ENCODE results near the gene SLC51B. TPM values are rescaled to one million over a fixed set of nuclear protein-coding genes. Genes with fewer than 3 reads are reported as not detected.
"Not testable (repeated sequence)": the region's sequence is repeated elsewhere in the genome, so short reads cannot be mapped to it uniquely, and the experiment has no call there.

SLC51B gene
- total and polyA plus RNA-seq, 5 experiments from 2014 or later = not detected

DNA sequence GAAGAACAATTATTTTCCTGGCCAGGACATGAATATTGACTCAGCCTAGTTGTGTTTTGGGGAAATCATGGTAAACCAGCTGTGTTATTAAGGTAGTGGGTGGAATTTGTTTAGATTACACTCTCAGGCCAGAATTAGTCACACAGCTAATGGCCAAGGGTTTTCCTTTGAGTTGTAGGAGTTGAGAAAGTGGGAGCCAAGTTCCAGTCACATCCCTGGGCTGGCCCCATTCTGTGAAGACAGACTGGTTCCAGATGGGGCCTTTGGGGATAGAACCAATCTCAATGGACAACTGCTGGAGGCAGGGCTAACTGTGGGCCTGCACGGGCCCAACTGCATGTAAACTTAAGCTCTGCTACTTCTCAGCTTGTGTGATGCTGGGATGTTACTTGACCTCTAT is 24.0 kb downstream of the SLC51B start:
- Mint-ChIP-seq H3K27ac (no peak overlapping the region), H3K36me3 (no peaks in the 10 kb centered on the region), H3K27me3 (peaks cover 13 to 41% (median 27%) of the 10 kb centered on the region in 5 donors), H3K4me3 (no peak overlapping the region), H3K4me1 (peaks cover 5 to 18% (median 11%) of the 10 kb centered on the region in 4 donors), H3K9me3 (no peaks in the 10 kb centered on the region)
- DNase-seq (no peak), ATAC-seq (no peak)
- POLR2A ChIA-PET = no interaction called here

DNA sequence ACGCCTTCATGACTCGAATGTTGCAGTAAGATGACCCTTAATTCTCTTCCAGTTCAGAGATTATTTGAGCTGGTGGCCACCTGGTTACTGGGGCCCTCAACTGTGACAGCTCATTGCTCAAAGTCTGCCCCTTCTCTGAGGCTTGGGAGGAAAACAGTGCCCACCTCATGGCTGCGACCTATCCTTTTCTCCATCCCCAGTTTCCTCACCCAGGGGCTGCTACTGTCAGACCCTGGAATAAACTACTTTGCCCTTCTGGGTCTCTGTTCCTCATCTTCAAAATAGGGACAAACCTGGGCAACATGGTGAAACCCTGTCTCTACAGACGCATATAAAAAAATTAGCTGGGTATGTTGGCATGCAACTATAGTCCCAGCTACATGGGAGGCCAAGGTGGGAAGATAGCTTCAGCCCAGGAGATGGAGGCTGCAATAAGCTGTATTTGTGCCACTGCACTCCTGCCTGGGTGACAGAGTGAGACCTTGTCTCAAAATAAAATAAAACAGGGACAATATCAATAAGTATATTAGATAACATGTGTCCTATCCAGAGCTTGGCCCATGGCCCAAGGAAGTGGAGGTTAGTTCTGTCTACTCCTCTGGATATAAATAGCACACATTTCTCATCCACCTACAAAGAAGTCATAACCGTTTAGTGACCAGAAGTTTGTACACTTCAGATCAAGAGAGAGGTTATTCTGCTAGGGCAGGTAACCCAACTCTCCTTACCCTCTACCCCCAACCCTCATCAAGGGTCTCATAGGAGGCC is 24.8 kb downstream of the SLC51B start:
- H3K36me3 Mint-ChIP-seq = no peaks in the 10 kb centered on the region
- H3K4me3 Mint-ChIP-seq = no peak overlapping the region
- DNase-seq (no peak), ATAC-seq (no peak)
- POLR2A ChIA-PET = no interaction called here
- H3K27me3 Mint-ChIP-seq = peaks cover 13 to 38% (median 27%) of the 10 kb centered on the region in 5 donors
- peaks cover 5 to 18% (median 11%) of the 10 kb centered on the region in 4 donors for H3K4me1 Mint-ChIP-seq
- no peak overlapping the region for H3K27ac Mint-ChIP-seq
- no peaks in the 10 kb centered on the region for H3K9me3 Mint-ChIP-seq

DNA sequence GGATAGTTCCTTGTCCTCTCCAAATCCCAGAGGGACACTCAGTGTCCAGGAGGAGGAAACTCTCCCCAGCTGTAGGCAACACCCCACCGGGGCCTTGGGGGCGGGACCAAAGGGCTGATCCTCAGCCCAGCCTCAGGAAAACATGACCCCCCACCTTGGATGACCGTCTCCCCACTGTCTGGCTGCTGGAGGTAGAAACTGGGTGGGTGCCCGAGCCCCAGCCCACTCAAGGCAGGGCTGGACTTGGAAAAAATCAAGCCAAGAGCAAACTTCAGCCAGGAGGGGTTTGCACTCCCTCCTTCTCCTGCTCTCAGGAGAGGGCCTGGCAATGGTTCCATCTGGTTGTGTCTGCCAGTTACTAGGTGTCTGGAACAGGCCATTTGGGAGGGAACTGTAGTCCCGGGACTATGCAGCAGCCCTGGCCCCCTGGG is 26.2 kb downstream of the SLC51B start:
- DNase-seq (peak in 1 of 10 donors; percentile 32), ATAC-seq (no peak)
- Mint-ChIP-seq H3K36me3 (no peaks in the 10 kb centered on the region), H3K9me3 (no peaks in the 10 kb centered on the region), H3K27ac (no peak overlapping the region), H3K27me3 (peaks cover 11 to 30% (median 20%) of the 10 kb centered on the region in 5 donors), H3K4me1 (peaks cover 8 to 12% (median 10%) of the 10 kb centered on the region in 4 donors), H3K4me3 (no peak overlapping the region)
- POLR2A ChIA-PET = no interaction called here

DNA sequence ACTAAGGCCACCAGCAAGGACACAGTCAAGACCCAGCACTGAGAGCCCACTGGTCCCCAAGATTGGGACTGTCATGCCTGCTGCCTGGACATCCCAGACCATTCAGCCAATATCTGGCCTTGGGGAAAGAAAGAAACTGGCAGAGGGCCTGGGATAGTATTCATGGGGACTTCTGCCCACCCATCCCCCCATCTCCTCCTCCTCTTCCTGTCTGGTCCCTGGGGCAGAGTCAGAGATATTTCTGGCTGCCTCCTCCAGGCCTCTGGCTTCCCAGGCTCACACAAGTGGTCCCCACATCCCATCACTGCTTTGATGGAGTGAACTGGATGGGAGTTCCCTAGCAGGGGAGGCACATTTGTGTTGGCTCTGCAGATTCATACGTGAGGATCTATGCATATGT is 26.8 kb downstream of the SLC51B start:
- POLR2A ChIA-PET = no interaction called here
- DNase-seq = peak in 1 of 10 donors; percentile 14
- no peak for ATAC-seq
- Mint-ChIP-seq H3K4me3 (no peak overlapping the region), H3K27me3 (peaks cover 12 to 27% (median 18%) of the 10 kb centered on the region in 5 donors), H3K36me3 (no peaks in the 10 kb centered on the region), H3K27ac (no peak overlapping the region), H3K9me3 (no peaks in the 10 kb centered on the region), H3K4me1 (peaks cover 10 to 11% (median 10%) of the 10 kb centered on the region in 4 donors)

DNA sequence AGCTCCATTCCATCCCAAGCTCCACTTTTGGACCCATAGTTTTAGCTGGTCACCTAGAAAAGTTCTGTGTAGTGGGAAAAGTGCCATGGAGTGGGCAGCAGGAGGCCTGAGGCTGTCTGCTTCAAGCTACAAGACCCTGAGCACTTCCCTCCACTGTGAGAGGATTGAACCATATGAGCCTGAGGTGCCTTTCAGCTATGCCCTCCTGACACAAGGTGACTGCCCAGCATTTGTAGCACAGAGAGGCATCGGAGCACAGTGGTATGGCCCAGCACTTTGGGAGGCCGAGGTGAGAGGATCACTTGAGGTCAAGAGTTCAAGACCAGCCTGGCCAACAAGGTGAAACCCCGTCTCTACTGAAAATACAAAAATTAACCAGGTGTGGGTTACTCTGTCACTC is 27.4 kb downstream of the SLC51B start:
- peaks cover 10 to 24% (median 15%) of the 10 kb centered on the region in 5 donors for H3K27me3 Mint-ChIP-seq
- no peaks in the 10 kb centered on the region for H3K9me3 Mint-ChIP-seq
- H3K36me3 Mint-ChIP-seq = no peaks in the 10 kb centered on the region
- H3K27ac Mint-ChIP-seq = no peak overlapping the region
- POLR2A ChIA-PET = interaction anchor here (0.6 kb wide), 1 partner anchor 36 kb away, joined by 3 read pairs; no protein-coding TSS in a partner anchor
- DNase-seq (peak in 1 of 10 donors; percentile 50), ATAC-seq (no peak)
- no peak overlapping the region for H3K4me3 Mint-ChIP-seq
- peaks cover 6 to 8% (median 7%) of the 10 kb centered on the region in 4 donors for H3K4me1 Mint-ChIP-seq

DNA sequence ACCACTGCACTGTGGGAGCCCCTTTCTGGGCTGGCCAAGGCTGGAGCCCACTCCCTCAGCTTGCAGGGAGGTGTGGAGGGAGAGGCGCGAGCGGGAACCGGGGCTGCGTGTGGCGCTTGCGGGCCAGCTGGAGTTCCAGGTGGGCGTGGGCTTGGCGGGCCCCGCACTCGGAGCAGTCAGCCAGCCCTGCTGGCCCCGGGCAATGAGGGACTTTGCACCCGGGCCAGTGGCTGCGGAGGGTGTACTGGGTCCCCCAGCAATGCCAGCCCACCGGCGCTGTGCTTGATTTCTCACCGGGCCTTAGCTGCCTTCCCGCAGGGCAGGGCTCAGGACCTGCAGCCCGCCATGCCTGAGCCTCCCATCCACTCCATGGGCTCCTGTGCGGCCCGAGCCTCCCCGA is 29.8 kb downstream of the SLC51B start:
- H3K4me1 Mint-ChIP-seq, POLR2A ChIA-PET, H3K4me3 Mint-ChIP-seq, H3K36me3 Mint-ChIP-seq, DNase-seq, ATAC-seq, H3K9me3 Mint-ChIP-seq, H3K27ac Mint-ChIP-seq: not testable (repeated sequence)
- peaks cover 14 to 32% (median 20%) of the 10 kb centered on the region in 5 donors for H3K27me3 Mint-ChIP-seq

DNA sequence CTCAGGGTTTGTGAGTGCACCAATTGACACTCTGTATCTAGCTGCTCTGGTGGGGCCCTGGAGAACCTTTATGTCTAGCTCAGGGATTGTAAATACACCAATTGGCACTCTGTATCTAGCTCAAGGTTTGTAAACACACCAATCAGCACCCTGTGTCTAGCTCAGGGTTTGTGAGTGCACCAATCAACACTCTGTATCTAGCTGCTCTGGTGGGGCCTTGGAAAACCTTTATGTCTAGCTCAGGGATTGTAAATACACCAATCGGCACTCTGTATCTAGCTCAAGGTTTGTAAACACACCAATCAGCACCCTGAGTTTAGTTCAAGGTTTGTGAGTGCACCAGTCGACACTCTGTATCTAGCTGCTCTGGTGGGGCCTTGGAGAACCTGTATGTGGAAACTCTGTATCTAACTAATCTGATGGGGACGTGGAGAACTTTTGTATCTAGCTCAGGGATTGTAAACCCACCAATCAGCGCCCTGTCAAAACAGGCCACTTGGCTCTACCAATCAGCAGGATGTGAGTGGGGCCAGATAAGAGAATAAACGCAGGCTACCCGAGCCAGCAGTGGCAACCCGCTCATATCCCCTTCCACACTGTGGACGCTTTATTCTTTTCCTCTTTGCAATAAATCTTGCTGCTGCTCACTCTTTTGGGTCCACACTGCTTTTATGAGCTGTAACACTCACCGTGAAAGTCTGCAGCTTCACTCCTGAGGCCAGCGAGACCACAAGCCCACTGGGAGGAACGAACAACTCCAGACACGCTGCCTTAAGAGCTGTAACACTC is 30.6 kb downstream of the SLC51B start:
- H3K9me3 Mint-ChIP-seq, DNase-seq, POLR2A ChIA-PET, H3K4me1 Mint-ChIP-seq, ATAC-seq, H3K27ac Mint-ChIP-seq, H3K4me3 Mint-ChIP-seq, H3K36me3 Mint-ChIP-seq: not testable (repeated sequence)
- peaks cover 14 to 35% (median 20%) of the 10 kb centered on the region in 5 donors for H3K27me3 Mint-ChIP-seq

DNA sequence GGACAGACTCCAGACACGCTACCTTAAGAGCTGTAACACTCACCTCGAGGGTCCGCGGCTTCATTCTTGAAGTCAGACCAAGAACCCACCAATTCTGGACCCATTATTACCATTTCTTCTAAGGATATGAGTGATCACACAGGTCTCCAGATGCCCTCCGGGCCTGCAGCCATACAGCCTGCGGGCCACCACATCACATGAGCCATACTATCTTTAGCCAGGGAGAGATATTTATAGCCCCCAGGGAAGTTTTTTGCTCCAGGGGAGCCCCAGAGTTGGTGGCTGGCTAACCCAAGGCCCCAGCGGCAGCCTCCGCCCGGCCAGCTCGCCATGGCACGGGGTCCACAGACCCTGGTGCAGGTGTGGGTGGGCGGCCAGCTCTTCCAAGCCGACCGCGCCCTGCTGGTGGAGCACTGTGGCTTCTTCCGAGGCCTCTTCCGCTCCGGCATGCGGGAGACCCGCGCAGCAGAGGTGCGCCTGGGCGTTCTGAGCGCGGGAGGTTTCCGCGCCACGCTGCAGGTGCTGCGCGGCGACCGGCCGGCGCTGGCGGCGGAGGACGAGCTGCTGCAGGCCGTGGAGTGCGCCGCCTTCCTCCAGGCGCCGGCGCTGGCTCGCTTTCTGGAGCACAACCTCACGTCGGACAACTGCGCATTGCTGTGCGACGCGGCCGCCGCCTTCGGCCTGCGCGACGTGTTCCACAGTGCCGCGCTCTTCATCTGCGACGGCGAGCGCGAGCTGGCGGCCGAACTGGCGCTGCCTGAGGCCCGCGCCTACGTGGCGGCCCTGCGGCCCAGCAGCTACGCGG is 31.5 kb downstream of the SLC51B start, which contains the start of gene KBTBD13:
TSS of gene KBTBD13 (plus strand) at position 261 of the 805 bp plus-strand sequence. CDS start at position 331, 70 bp downstream.
- H3K9me3 Mint-ChIP-seq = no peaks in the 10 kb centered on the region

DNA sequence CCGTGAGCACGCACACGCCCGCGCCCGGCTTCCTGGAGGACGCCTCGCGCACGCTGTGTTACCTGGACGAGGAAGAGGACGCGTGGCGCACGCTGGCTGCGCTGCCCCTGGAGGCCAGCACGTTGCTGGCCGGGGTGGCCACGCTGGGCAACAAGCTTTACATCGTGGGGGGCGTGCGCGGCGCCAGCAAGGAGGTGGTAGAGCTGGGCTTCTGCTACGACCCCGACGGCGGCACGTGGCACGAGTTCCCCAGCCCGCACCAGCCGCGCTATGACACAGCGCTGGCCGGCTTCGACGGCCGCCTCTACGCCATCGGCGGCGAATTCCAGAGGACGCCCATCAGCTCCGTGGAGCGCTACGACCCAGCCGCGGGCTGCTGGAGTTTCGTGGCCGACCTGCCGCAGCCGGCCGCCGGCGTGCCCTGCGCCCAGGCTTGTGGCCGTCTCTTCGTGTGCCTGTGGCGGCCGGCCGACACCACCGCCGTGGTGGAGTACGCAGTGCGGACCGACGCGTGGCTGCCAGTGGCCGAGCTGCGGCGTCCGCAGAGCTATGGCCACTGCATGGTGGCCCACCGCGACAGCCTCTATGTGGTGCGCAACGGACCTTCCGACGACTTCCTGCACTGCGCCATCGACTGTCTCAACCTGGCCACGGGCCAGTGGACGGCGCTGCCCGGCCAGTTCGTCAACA is 32.2 kb downstream of the SLC51B start:
- POLR2A ChIA-PET = no interaction called here

More for the DNA sequence above, 31.5 kb downstream of the SLC51B start, which contains the start of gene KBTBD13:
- Mint-ChIP-seq H3K4me3 (peak within 1 kb of the TSS in 3 of 10 donors; percentile 50 to 73 (median 52)), H3K4me1 (peaks cover 7 to 11% (median 10%) of the 10 kb centered on the region in 4 donors), H3K27me3 (peaks cover 14 to 43% (median 20%) of the 10 kb centered on the region in 5 donors), H3K27ac (no peak within 1 kb of the TSS), H3K36me3 (peaks cover 0 to 5% (median 0%) of the 10 kb centered on the region in 3 donors)
- ATAC-seq = no peak
- no peak for DNase-seq
- POLR2A ChIA-PET = no interaction called here

DNA sequence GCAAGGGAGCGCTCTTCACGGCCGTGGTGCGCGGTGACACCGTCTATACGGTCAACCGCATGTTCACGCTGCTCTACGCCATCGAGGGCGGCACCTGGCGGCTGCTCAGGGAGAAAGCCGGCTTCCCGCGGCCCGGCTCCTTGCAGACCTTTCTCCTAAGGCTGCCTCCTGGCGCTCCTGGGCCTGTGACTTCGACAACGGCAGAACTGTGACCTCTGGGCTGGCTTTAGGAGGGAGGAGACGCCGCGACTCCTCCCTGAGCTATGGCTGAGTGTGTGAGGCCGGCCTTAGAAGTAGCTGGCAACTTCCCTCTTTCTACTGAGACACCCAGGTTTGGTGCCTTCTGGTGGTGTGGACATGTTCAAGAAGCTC is 32.8 kb downstream of the SLC51B start:
- H3K27ac Mint-ChIP-seq = peak overlapping the region in 1 of 10 donors; percentile 12
- peak overlapping the region in 8 of 10 donors; percentile 4 to 73 (median 44) for H3K4me3 Mint-ChIP-seq
- DNase-seq (peak in 8 of 10 donors; percentile 10 to 53 (median 41)), ATAC-seq (peak; percentile 58 to 70)
- POLR2A ChIA-PET = interaction anchor here (1.0 kb wide), 1 partner anchor 9 kb away, joined by 3 read pairs; no protein-coding TSS in a partner anchor
- H3K9me3 Mint-ChIP-seq = no peaks in the 10 kb centered on the region
- H3K27me3 Mint-ChIP-seq = peaks cover 21 to 50% (median 29%) of the 10 kb centered on the region in 5 donors
- peaks cover 0 to 5% (median 0%) of the 10 kb centered on the region in 3 donors for H3K36me3 Mint-ChIP-seq
- H3K4me1 Mint-ChIP-seq = peaks cover 18 to 23% (median 21%) of the 10 kb centered on the region in 4 donors

More for the DNA sequence above, 32.2 kb downstream of the SLC51B start:
- peaks cover 16 to 45% (median 24%) of the 10 kb centered on the region in 5 donors for H3K27me3 Mint-ChIP-seq
- peaks cover 13 to 17% (median 16%) of the 10 kb centered on the region in 4 donors for H3K4me1 Mint-ChIP-seq
- H3K27ac Mint-ChIP-seq = peak overlapping the region in 1 of 10 donors; percentile 12
- H3K36me3 Mint-ChIP-seq = peaks cover 0 to 5% (median 0%) of the 10 kb centered on the region in 3 donors
- no peaks in the 10 kb centered on the region for H3K9me3 Mint-ChIP-seq
- H3K4me3 Mint-ChIP-seq = peak overlapping the region in 7 of 10 donors; percentile 34 to 73 (median 47)
- ATAC-seq (no peak), DNase-seq (no peak)

DNA sequence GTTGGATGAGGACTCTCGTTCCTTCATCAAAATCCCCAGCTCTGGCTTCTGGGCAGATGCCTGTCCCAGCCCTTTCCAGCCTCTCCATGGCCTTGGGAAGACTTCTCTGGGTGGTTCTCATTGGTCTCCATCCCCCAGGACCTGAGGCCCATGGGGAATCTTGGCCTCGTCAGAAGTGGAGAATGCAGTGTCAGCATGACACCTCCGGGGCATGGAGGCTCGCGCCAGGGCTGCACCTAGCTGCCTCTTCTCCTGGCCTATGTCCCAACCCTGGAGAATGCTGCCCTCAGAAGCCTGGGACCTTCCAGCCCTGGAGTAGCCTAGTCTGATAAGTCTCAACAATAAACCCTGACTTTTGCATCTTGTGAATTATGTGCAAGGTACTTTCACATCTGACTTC is 34.4 kb downstream of the SLC51B start:
- Mint-ChIP-seq H3K27ac (no peak overlapping the region), H3K9me3 (no peaks in the 10 kb centered on the region), H3K4me3 (no peak overlapping the region), H3K4me1 (peaks cover 18 to 23% (median 22%) of the 10 kb centered on the region in 4 donors), H3K36me3 (peaks cover 0 to 5% (median 0%) of the 10 kb centered on the region in 3 donors), H3K27me3 (peaks cover 22 to 52% (median 29%) of the 10 kb centered on the region in 5 donors)
- DNase-seq (no peak), ATAC-seq (no peak)
- POLR2A ChIA-PET = no interaction called here

All from naive thymus-derived CD8-positive, alpha-beta T cell (primary cell).